Peyer's patch (tissue), 4 donors: ENCODE measurements around the gene IL10. TPM values are rescaled to one million over a fixed set of nuclear protein-coding genes. Genes with fewer than 3 reads are reported as not detected.

Source experiments
- DNase-seq, 3 donors: peaks; one replicate each; pipeline ENCODE4 v3.0.0-alpha.2; 2017 to 2019
- H3K27ac ChIP-seq, 4 donors: fragments of 200-600 bp; sonication (generic); one replicate each; pipeline ENCODE4 v1.5.1; 2016 to 2019
- H3K27me3 ChIP-seq, 2 donors: fragments of 200-600 bp; sonication (generic); one replicate each; pipeline ENCODE4 v1.5.1; 2019
- H3K36me3 ChIP-seq, 3 donors: fragments of 200-600 bp; sonication (generic); one replicate each; pipeline ENCODE4 v1.5.1; 2016 to 2019
- H3K4me1 ChIP-seq, 4 donors: fragments of 200-600 bp; sonication (generic); one replicate each; pipeline ENCODE4 v1.5.1; 2016 to 2019
- H3K4me3 ChIP-seq, 4 donors: fragments of 200-600 bp; sonication (generic); 1 replicate in 3 of 4; 2 replicates in 1 of 4; pipeline ENCODE4 v1.5.1; 2016 to 2019; ENCODE audit warnings: mild to moderate bottlenecking in 1 of 4
- H3K9me3 ChIP-seq, 4 donors: fragments of 200-600 bp; sonication (generic); one replicate each; pipeline ENCODE4 v1.5.1; 2016 to 2019; ENCODE audit warnings: mild to moderate bottlenecking in 1 of 4
- POLR2A ChIP-seq, 2 donors: fragments of 450-650 bp; IDR thresholded peaks; one replicate each; pipeline ENCODE4 v1.5.1; 2017; ENCODE audit warnings: antibody characterized with exemption in 2 of 2, mild to moderate bottlenecking in 2 of 2, moderate library complexity in 2 of 2
- total RNA-seq, 4 donors: library from RNA; depleted of rRNA; stranded (reverse); fragments of >200 nt; gene quantifications; one replicate each; pipeline ENCODE4 v1.1.0, GENCODE V29; 2016
- TF ChIP-seq, protein P1 (sequence below), 6 experiments: fragments of 450-650 bp in 4 of 6; fragments of 200-600 bp in 2 of 6; sonication (generic) in 1 of 6; IDR thresholded peaks; one replicate each; pipeline ENCODE4 v1.5.1; 2017 to 2019; ENCODE audit warnings: antibody characterized with exemption in 6 of 6, mild to moderate bottlenecking in 3 of 6, moderate library complexity in 1 of 6

The IL10 gene
- total RNA-seq, 4 donors from 2014 or later, result 0.85 to 2.0 TPM; not detected in 2

DNA sequence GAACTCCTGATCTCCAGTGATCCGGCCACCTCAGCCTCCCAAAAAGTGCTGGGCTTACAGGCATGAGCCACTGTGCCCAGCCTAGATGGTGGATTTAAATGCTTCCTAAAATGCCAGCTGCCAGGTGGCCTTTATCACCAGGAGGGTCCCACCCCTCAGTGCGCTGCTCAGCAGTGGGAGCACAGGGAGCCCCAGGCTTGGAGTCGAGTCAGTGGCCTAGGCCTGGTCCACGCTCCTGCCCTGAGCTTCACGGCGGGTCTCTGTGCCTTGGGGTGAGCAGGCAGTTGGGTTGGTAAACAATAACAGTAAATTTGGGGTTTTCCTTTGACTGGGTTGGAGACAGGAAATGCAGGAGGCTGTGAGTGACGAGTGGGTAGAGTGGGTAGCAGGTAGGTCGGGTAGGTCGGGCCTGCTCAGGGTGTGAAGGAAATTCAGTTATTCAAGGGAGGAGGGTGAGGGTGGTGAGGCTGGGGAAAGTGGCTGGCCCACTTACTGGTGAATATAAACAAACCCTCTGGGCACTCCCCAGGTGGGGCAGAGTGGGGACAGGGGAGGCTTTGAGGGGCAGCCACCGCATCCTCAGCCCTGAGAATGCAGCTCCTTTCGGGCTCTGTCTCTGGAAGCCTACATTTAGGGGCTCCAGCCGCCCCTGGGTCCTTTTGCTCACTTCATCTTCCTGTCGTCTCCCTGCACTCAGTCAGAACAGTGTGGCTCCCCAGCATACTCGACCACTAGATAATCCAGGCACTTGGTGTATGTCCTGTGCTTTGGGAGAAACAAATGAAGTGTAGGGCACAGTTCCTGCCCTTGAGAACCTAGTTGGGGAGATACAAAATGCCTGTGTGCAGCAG, 35.2 kb downstream of the IL10 start:
- peaks cover 0 to 21% (median 0%) of the 10 kb centered on the region in 3 donors for H3K36me3 ChIP-seq
- no peak overlapping the region for H3K4me3 ChIP-seq
- H3K27ac ChIP-seq, result peak overlapping the region; percentile 33 to 63 (median 47)
- peaks cover 0 to 10% (median 5%) of the 10 kb centered on the region in 4 donors for H3K4me1 ChIP-seq
- H3K9me3 ChIP-seq, result no peaks in the 10 kb centered on the region
- no peaks in the 10 kb centered on the region for H3K27me3 ChIP-seq
- no peak for TF ChIP-seq POLR2A (IDR thresholded peaks at IDR 0.05)
- TF ChIP-seq, protein P1, sequence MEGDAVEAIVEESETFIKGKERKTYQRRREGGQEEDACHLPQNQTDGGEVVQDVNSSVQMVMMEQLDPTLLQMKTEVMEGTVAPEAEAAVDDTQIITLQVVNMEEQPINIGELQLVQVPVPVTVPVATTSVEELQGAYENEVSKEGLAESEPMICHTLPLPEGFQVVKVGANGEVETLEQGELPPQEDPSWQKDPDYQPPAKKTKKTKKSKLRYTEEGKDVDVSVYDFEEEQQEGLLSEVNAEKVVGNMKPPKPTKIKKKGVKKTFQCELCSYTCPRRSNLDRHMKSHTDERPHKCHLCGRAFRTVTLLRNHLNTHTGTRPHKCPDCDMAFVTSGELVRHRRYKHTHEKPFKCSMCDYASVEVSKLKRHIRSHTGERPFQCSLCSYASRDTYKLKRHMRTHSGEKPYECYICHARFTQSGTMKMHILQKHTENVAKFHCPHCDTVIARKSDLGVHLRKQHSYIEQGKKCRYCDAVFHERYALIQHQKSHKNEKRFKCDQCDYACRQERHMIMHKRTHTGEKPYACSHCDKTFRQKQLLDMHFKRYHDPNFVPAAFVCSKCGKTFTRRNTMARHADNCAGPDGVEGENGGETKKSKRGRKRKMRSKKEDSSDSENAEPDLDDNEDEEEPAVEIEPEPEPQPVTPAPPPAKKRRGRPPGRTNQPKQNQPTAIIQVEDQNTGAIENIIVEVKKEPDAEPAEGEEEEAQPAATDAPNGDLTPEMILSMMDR (IDR thresholded peaks at IDR 0.05), result no peak
- peak in 2 of 3 donors; percentile 41 to 68 for DNase-seq

DNA sequence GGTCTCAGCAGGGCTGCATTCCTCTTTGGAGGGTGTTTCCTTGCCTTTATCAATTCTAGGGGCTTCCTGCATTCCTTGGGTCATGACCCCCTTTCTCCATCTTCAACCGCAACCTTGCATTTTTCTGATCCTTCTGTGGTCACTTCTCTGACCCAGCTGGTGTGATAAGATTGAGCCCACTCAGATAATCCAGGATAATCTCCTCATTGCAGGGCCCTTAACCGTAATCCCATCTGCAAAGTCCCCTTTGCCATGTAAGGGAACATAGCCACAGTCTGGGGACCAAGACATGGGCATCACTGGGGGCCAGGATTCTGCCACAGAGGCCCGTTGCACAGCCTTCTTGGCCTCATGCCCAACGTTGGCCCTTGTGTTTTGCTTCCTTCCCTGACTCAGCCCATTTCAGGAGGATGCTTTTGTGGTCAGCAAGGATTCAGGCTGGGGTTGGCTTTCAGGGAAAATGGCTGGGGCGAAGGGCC, 36.7 kb downstream of the IL10 start:
- Histone ChIP-seq H3K4me1 (peaks cover 0 to 10% (median 5%) of the 10 kb centered on the region in 4 donors), H3K27ac (peak overlapping the region in 1 of 4 donors; percentile 63), H3K36me3 (peaks cover 0 to 37% (median 0%) of the 10 kb centered on the region in 3 donors), H3K9me3 (no peaks in the 10 kb centered on the region), H3K4me3 (no peak overlapping the region), H3K27me3 (no peaks in the 10 kb centered on the region)
- no peak for TF ChIP-seq POLR2A (IDR thresholded peaks at IDR 0.05)
- TF ChIP-seq, protein P1 (IDR thresholded peaks at IDR 0.05), result no peak
- no peak for DNase-seq

DNA sequence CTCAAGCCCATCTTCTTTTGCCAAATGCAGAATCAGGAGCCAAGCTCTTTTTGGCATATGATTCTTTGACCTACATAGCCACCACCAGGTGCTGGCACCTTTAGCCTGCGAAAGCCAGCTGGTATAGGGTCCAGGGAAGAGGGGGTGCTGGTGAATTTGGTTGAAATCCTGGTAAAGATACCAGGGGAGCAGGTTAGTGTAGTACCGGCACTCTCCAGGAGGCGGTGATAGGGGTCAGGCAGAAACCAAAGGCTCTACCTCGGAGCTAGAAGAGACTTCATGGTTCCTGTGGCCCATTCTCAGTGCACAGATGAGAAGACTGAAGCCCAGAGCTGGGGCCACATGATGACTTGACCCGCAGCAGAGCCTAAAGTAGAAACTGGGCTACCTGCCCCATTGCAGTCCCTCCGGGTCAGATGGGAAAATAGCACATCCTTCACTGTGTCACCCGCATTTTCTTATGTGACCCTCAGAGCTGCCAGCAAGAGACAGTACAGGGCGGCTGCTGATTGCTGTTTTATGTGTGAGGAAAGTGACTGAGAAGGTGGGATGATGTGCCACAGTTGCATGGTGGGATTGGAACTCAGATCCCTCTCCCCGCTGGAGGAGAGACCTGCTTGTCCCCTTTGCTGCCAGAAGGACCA, 37.7 kb downstream of the IL10 start:
- Histone ChIP-seq H3K4me1 (peaks cover 0 to 10% (median 4%) of the 10 kb centered on the region in 4 donors), H3K4me3 (no peak overlapping the region), H3K36me3 (peaks cover 0 to 46% (median 0%) of the 10 kb centered on the region in 3 donors), H3K27ac (peak overlapping the region in 1 of 4 donors; percentile 63), H3K9me3 (no peaks in the 10 kb centered on the region), H3K27me3 (no peaks in the 10 kb centered on the region)
- TF ChIP-seq POLR2A (IDR thresholded peaks at IDR 0.05), result no peak
- TF ChIP-seq, protein P1 (IDR thresholded peaks at IDR 0.05), result peak; percentile 66 to 82 (median 77)
- DNase-seq, result peak; percentile 70 to 86 (median 86)

DNA sequence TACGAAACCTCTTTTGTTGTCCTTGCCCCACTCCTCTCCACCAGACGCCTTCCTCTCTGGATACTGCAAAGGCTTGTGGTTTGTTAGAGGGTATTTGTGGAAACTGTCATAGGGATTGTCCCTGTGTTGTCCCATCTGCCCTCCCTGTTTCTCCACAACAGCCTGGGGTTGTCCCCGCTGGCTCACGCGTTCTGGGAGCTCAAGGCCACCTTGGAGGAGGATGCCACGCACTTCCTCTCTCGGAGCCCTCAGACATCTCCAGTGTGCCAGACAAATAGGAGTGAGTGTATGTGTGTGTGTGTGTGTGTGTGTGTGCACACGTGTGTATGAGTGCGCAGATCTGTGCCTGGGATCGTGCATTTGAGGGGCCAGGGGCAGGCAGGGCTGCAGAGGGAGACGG, 39.3 kb downstream of the IL10 start:
- no peak for DNase-seq
- H3K9me3 ChIP-seq, result no peaks in the 10 kb centered on the region
- H3K4me1 ChIP-seq, result peaks cover 0 to 7% (median under 1%) of the 10 kb centered on the region in 4 donors
- TF ChIP-seq, protein P1 (IDR thresholded peaks at IDR 0.05), result no peak
- no peak for TF ChIP-seq POLR2A (IDR thresholded peaks at IDR 0.05)
- H3K27me3 ChIP-seq, result no peaks in the 10 kb centered on the region
- H3K4me3 ChIP-seq, result no peak overlapping the region
- H3K27ac ChIP-seq, result no peak overlapping the region
- peaks cover 0 to 55% (median 0%) of the 10 kb centered on the region in 3 donors for H3K36me3 ChIP-seq

DNA sequence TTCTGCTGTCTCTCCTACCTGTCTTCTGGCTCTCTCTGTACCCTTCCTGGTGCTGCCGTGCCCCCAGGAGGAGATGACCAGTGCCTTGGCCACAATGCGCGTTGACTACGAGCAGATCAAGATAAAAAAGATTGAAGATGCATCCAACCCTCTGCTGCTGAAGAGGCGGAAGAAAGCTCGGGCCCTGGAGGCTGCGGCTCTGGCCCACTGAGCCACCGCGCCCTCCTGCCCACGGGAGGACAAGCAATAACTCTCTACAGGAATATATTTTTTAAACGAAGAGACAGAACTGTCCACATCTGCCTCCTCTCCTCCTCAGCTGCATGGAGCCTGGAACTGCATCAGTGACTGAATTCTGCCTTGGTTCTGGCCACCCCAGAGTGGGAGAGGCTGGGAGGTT, 39.8 kb downstream of the IL10 start:
- no peak overlapping the region for H3K27ac ChIP-seq
- peaks cover 0 to 55% (median 0%) of the 10 kb centered on the region in 3 donors for H3K36me3 ChIP-seq
- peaks cover 0 to 7% (median 0%) of the 10 kb centered on the region in 4 donors for H3K4me1 ChIP-seq
- TF ChIP-seq, protein P1 (IDR thresholded peaks at IDR 0.05), result no peak
- TF ChIP-seq POLR2A (IDR thresholded peaks at IDR 0.05), result no peak
- H3K9me3 ChIP-seq, result no peaks in the 10 kb centered on the region
- DNase-seq, result no peak
- no peak overlapping the region for H3K4me3 ChIP-seq
- no peaks in the 10 kb centered on the region for H3K27me3 ChIP-seq
